Ascending aorta (tissue), 2 donors: ENCODE measurements around the gene ASPSCR1. TPM values are rescaled to one million over a fixed set of nuclear protein-coding genes. Genes with fewer than 3 reads are reported as not detected.

Source experiments
- DNase-seq, 2 donors: peaks; one replicate each; pipeline ENCODE4 v3.0.0-alpha.2; 2019; ENCODE audit warnings: low spot score in 2 of 2
- H3K27ac ChIP-seq, 2 donors: fragments of 200-600 bp; sonication (generic); one replicate each; pipeline ENCODE4 v1.5.1; 2016 to 2017; ENCODE audit warnings: mild to moderate bottlenecking in 1 of 2
- H3K27me3 ChIP-seq: fragments of 200-600 bp; sonication (generic); one replicate; pipeline ENCODE4 v1.5.1; 2017
- H3K36me3 ChIP-seq, 2 donors: fragments of 200-600 bp; sonication (generic); one replicate each; pipeline ENCODE4 v1.5.1; 2016
- H3K4me1 ChIP-seq, 2 donors: fragments of 200-600 bp; sonication (generic); one replicate each; pipeline ENCODE4 v1.5.1; 2016 to 2017; ENCODE audit warnings: mild to moderate bottlenecking in 1 of 2
- H3K4me3 ChIP-seq, 2 donors: fragments of 200-600 bp; sonication (generic); one replicate each; pipeline ENCODE4 v1.5.1; 2016 to 2017; ENCODE audit warnings: mild to moderate bottlenecking in 1 of 2
- H3K9me3 ChIP-seq, 2 donors: fragments of 200-600 bp; sonication (generic); one replicate each; pipeline ENCODE4 v1.5.1; 2016
- CTCF ChIP-seq, 3 experiments: fragments of 200-600 bp in 2 of 3; fragments of 450-650 bp in 1 of 3; sonication (generic) in 2 of 3; IDR thresholded peaks; one replicate each; pipeline ENCODE4 v1.5.1; 2016 to 2019; ENCODE audit warnings: antibody characterized with exemption in 3 of 3, mild to moderate bottlenecking in 1 of 3, moderate library complexity in 1 of 3
- intact Hi-C: fragments of 100-400 bp; cut with DNase I; formaldehyde crosslinking; loops from one replicate; pipeline ENCODE4 v1.15.1; 2023
- total RNA-seq: library from RNA; depleted of rRNA; stranded (reverse); fragments of >200 nt; gene quantifications from one replicate; pipeline ENCODE4 v1.1.0, GENCODE V29; 2016

The ASPSCR1 gene
- total RNA-seq, 1 donor from 2014 or later: 45.1 TPM

DNA sequence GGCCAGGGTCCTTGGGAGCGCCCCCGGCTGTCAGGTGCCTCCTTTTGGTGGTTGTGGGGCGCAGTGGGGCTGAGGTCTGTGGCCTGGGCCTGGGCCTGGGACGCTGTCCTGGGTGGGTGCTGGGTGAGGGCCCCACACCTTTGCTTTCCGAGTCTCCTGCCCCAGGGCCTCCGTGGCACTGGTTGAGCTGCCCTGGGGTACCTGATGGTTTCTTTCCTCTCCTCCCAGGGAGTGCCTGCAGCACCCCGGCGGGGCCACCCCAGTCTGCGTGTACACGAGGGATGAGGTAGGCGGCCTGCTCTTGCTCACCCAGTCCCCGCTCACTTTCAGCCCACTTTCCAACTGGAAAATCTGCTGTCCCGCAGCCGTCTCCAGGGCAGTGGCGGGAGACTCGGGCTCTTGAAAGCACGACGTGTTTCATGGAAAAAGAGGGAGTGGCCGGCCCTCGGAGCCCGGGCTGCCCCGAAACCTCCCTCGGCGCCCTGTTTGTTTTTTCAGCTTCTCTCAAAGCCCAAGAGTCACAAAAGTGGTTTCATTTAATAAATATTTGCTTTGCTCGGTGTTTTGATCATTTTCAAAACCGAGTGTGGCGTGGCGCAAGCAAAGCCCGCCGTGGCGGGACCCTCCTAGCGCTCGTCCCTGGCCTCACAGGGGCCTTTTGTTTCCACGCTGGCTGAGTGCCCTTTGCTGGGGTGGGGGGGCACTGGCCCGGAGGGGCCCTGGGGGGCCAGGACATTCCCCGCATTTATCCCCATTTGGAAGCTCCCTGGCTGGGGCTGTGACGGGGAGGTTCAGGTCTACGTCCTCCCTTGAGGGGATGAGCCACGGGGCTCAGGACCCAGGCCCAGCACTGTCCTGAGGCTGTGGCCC lies 17.4 kb downstream of the ASPSCR1 start:
- TF ChIP-seq CTCF (IDR thresholded peaks at IDR 0.05): no peak
- no peak overlapping the region for H3K27ac ChIP-seq
- intact Hi-C loops: no loop called here

GRCh38 chr17:81995463-81996231 lies 18.2 kb downstream of the ASPSCR1 start:
- H3K4me3 ChIP-seq: no peak overlapping the region
- peaks cover 7 to 15% of the 10 kb centered on the region in 2 donors for H3K4me1 ChIP-seq
- peaks cover 13% of the 10 kb centered on the region in 2 donors for H3K36me3 ChIP-seq
- no peaks in the 10 kb centered on the region for H3K9me3 ChIP-seq
- no peak for DNase-seq
- intact Hi-C loops: no loop called here
- H3K27ac ChIP-seq: no peak overlapping the region
- H3K27me3 ChIP-seq: no peaks in the 10 kb centered on the region
- no peak for TF ChIP-seq CTCF (IDR thresholded peaks at IDR 0.05)

More for the DNA sequence above, 17.4 kb downstream of the ASPSCR1 start:
- Histone ChIP-seq H3K4me1 (peaks cover 7 to 15% of the 10 kb centered on the region in 2 donors), H3K36me3 (peaks cover 13% of the 10 kb centered on the region in 2 donors), H3K27me3 (no peaks in the 10 kb centered on the region), H3K4me3 (no peak overlapping the region), H3K9me3 (no peaks in the 10 kb centered on the region)
- no peak for DNase-seq

DNA sequence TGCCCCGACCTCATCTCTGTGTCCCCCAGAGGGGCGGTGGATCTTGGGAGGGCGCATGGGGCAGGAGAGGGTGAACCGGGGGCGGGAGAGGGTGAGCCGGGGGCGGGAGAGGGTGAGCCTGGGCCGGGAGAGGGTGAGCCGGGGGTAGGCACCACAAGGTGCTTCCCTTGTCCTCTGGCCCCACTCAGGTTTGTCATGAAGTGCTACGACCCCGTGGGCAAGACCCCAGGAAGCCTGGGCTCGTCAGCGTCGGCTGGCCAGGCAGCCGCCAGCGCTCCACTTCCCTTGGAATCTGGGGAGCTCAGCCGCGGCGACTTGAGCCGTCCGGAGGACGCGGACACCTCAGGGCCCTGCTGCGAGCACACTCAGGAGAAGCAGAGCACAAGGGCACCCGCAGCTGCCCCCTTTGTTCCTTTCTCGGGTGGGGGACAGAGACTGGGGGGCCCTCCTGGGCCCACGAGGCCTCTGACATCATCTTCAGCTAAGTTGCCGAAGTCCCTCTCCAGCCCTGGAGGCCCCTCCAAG lies 18.9 kb downstream of the ASPSCR1 start:
- DNase-seq: no peak
- H3K9me3 ChIP-seq: no peaks in the 10 kb centered on the region
- H3K27me3 ChIP-seq: no peaks in the 10 kb centered on the region
- no peak for TF ChIP-seq CTCF (IDR thresholded peaks at IDR 0.05)
- no peak overlapping the region for H3K4me3 ChIP-seq
- peaks cover 7 to 13% of the 10 kb centered on the region in 2 donors for H3K4me1 ChIP-seq
- peaks cover 13% of the 10 kb centered on the region in 2 donors for H3K36me3 ChIP-seq
- H3K27ac ChIP-seq: no peak overlapping the region
- intact Hi-C loops: no loop called here

- H3K4me1 ChIP-seq: peaks cover 6 to 7% of the 10 kb centered on the region in 2 donors
- no peak overlapping the region for H3K27ac ChIP-seq
- TF ChIP-seq CTCF (IDR thresholded peaks at IDR 0.05): no peak
- intact Hi-C loops: no loop called here
- peaks cover 13% of the 10 kb centered on the region in 2 donors for H3K36me3 ChIP-seq
- no peaks in the 10 kb centered on the region for H3K27me3 ChIP-seq
- no peak for DNase-seq
- H3K4me3 ChIP-seq: no peak overlapping the region
- no peaks in the 10 kb centered on the region for H3K9me3 ChIP-seq
Observed at GRCh38 chr17:81996757-81997441, 19.5 kb downstream of the ASPSCR1 start.

DNA sequence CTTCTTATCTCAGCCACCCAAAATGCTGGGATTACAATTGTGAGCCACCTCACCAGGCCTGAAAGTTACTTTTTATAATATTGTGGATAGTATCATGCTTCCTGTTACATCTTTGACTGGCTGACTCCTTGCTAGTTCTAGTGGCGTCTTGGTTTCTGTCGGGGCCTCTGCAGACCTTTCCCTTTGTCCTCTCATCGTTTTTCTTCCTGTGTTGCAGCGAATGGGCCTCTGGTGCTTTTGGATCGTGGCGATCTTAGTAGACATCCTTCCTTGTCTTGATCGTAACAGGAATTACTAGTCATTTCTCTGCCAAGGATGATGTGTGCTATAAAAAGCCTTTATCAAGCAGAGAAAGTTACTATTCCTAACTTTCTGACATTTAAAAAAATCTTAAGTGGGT lies 20.8 kb downstream of the ASPSCR1 start:
- H3K9me3 ChIP-seq: no peaks in the 10 kb centered on the region
- TF ChIP-seq CTCF (IDR thresholded peaks at IDR 0.05): no peak
- peaks cover 6 to 11% of the 10 kb centered on the region in 2 donors for H3K4me1 ChIP-seq
- no peaks in the 10 kb centered on the region for H3K27me3 ChIP-seq
- intact Hi-C loops: no loop called here
- no peak overlapping the region for H3K27ac ChIP-seq
- DNase-seq: no peak
- peaks cover 13% of the 10 kb centered on the region in 2 donors for H3K36me3 ChIP-seq
- no peak overlapping the region for H3K4me3 ChIP-seq
